ENCODE results near the gene LRFN4.

Gene LRFN4

GRCh38 chr11:66842896-66843775 is 13.7 kb upstream of the LRFN4 start, which contains the start of gene RCE1:
Gene RCE1 (plus strand): TSS chr11:66843441. CDS start chr11:66843456, 15 bp downstream.
- peak; percentile 84 for ATAC-seq

GRCh38 chr11:66843776-66844495 is 12.9 kb upstream of the LRFN4 start:
- peak; percentile 3; the same call in 2 of the 3 replicates for ATAC-seq
- no peak for TF ChIP-seq TCF4 (CRISPR knock-in tag; IDR thresholded peaks at IDR 0.05; ENCODE audit: borderline replicate concordance)
- no peak for TF ChIP-seq PPARA (CRISPR knock-in tag; IDR thresholded peaks at IDR 0.05; ENCODE audit: borderline replicate concordance)
- TF ChIP-seq POU6F1 (CRISPR knock-in tag; IDR thresholded peaks at IDR 0.05; ENCODE audit: borderline replicate concordance, low read depth) = no peak
- no peak for TF ChIP-seq ZFP3 (CRISPR knock-in tag; IDR thresholded peaks at IDR 0.05)
- no peak for TF ChIP-seq CSDC2 (CRISPR knock-in tag; IDR thresholded peaks at IDR 0.05)
- TF ChIP-seq ZNF8 (CRISPR knock-in tag; IDR thresholded peaks at IDR 0.05) = no peak
- no peak for TF ChIP-seq GLIS3 (CRISPR knock-in tag; IDR thresholded peaks at IDR 0.05)
- no peak for TF ChIP-seq CREB5 (CRISPR knock-in tag; IDR thresholded peaks at IDR 0.05; ENCODE audit: low read depth)
- no peak for TF ChIP-seq ZFP30 (CRISPR knock-in tag; IDR thresholded peaks at IDR 0.05)
- no peak for TF ChIP-seq ZNF70 (CRISPR knock-in tag; IDR thresholded peaks at IDR 0.05)
- no peak for TF ChIP-seq ZC3H10 (CRISPR knock-in tag; IDR thresholded peaks at IDR 0.05)
- TF ChIP-seq OSR1 (CRISPR knock-in tag; IDR thresholded peaks at IDR 0.05) = no peak
- no peak for TF ChIP-seq TSHZ2 (CRISPR knock-in tag; IDR thresholded peaks at IDR 0.05)
- TF ChIP-seq BACH2 (CRISPR knock-in tag; IDR thresholded peaks at IDR 0.05; ENCODE audit: borderline replicate concordance) = no peak
- TF ChIP-seq ISL1 (CRISPR knock-in tag; IDR thresholded peaks at IDR 0.05) = no peak
- TF ChIP-seq CSRNP3 (CRISPR knock-in tag; IDR thresholded peaks at IDR 0.05) = no peak
- TF ChIP-seq PATZ1 (CRISPR knock-in tag; IDR thresholded peaks at IDR 0.05; ENCODE audit: borderline replicate concordance) = no peak
- TF ChIP-seq RARB (CRISPR knock-in tag; IDR thresholded peaks at IDR 0.05) = no peak

More at GRCh38 chr11:66842896-66843775, 13.7 kb upstream of the LRFN4 start, which contains the start of gene RCE1:
- TF ChIP-seq ZFP3 (CRISPR knock-in tag; IDR thresholded peaks at IDR 0.05) (peak; percentile 62; the same call in 1 of the 2 replicates), POU6F1 (CRISPR knock-in tag; IDR thresholded peaks at IDR 0.05; ENCODE audit: borderline replicate concordance, low read depth) (no peak), PATZ1 (CRISPR knock-in tag; IDR thresholded peaks at IDR 0.05; ENCODE audit: borderline replicate concordance) (0 out of 2 replicates have a peak, but pooled peaks have one; percentile 25)

Measured in SK-N-SH treated with all-trans-retinoic acid at 6 μM for 48 hours (cell line).